ENCODE data around the gene MKNK1.
A peak's percentile ranks its signal among the peaks of the same experiment; 100 is the strongest.
"Not testable (repeated sequence)": the region's sequence is repeated elsewhere in the genome, so short reads cannot be mapped to it uniquely, and the experiment has no call there.

MKNK1 gene

GRCh38 chr1:46603858-46604549, at the start of gene MKNK1:
Gene MKNK1 (minus strand): TSS chr1:46604268. CDS start chr1:46583327, 20,941 bp downstream.
- TF ChIP-seq CTCF (conservative IDR thresholded peaks at IDR 0.05; ENCODE audit: low read depth, low read length), result no peak
- peak within 1 kb of the TSS; percentile 98 for H3K4me3 ChIP-seq (ENCODE audit: low read depth, low read length)
- peak; percentile 96 for DNase-seq (ENCODE audit: low read depth)

DNA sequence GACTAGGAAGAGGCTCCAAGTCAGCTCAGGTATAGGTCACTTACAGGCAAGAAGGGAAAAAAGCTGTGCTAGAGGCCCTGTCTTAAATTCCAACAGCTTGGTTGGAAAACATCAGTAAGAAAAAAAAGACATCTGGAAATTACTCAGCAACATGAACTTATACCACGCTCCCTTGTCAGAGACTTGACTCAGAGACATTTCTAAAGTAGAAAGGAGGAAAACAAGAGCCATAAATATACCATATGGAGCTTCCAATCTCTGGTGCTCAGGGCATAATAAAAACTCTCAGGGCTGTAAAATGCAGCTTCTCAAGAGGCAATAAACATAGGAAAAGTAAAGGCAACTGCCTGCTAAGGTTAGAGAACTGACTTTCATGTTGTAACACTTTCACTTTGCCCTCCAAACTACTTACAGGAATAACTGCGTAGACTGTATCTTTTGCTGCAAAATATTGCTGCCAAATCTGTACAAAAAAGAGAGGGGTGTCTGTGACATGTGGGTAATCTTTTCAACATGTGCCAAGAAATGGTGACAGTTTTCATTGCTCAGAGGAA, 49.4 kb upstream of the MKNK1 start:
- peak; percentile 43 for DNase-seq (ENCODE audit: low read depth)
- H3K4me3 ChIP-seq (ENCODE audit: low read depth, low read length), result no peak overlapping the region
- no peak for TF ChIP-seq CTCF (conservative IDR thresholded peaks at IDR 0.05; ENCODE audit: low read depth, low read length)

DNA sequence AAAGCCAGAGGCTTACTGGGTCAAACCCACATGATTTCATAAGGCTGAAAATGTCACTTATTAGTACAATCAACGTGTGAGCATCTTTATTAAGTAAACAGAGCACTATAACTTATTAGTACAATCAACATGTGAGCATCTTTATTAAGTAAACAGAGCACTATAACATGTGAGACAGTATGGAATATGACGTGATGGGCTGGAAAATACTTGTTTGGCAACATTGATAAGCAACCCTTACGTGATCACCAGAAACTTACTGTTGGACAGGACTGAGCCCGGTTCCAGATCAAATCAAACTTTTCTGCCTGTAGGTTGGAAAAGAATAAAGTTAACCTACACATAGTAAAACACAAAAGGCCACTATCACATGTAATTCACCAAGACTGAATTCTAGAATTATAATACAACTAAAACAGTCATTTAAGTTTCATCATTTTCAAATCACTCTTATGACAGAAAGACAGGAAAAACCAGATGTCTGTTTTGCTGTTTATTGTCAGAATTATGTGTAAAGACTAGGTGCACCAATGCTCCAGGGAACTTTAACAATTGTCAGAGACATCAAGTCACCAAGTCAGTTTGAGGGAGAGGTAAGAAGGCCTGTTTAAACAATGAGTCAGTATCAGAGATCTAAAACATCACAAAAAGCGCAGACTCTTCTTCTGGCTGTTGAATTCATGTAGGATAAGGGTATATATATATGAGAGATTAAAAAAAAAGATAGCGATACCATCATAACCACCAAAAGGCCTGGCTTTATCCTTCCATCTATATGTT, 48.4 kb upstream of the MKNK1 start:
- TF ChIP-seq CTCF (conservative IDR thresholded peaks at IDR 0.05; ENCODE audit: low read depth, low read length), result no peak
- no peak overlapping the region for H3K4me3 ChIP-seq (ENCODE audit: low read depth, low read length)
- no peak for DNase-seq (ENCODE audit: low read depth)

GRCh38 chr1:46651152-46651551, 47.1 kb upstream of the MKNK1 start:
- H3K4me3 ChIP-seq (ENCODE audit: low read depth, low read length); DNase-seq (ENCODE audit: low read depth): not testable (repeated sequence)

DNA sequence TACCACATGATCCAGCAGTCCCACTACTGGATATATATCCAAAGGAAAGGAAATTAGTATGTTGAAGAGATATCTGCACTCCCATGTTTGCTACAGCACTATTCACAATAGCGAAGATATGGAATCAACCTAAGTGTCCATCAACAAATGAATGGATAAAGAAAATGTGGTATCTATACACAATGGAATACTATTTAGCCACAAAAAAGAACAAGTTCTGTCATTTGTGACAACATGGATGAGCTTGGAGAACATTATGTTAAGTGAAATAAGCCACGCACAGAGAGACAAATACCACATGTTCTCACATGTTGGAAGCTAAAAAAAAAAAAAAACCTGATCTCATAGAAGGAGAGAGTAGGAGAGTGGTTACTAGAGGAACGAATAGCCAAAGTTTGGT, 46.4 kb upstream of the MKNK1 start:
- DNase-seq (ENCODE audit: low read depth), result no peak
- no peak for TF ChIP-seq CTCF (conservative IDR thresholded peaks at IDR 0.05; ENCODE audit: low read depth, low read length)
- H3K4me3 ChIP-seq (ENCODE audit: low read depth, low read length), result no peak overlapping the region

DNA sequence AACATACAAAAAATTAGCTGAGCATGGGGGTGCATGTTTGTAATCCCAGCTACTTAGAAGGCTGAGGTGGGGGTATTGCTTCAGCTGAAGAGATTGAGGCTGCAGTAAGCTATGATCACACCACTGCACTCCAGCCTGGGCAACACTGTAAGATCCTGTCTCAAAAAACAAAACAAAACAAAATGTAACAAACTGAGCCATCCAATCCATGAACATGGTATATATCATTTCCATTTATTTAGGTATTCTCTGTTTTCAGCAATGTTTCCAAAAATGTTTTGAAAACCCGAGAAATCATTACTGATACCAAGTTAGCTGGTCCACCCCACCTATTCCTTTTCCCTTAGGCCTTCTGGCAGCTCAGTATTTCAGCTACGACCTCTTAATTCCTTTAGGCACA, 45.7 kb upstream of the MKNK1 start:
- no peak for DNase-seq (ENCODE audit: low read depth)
- no peak overlapping the region for H3K4me3 ChIP-seq (ENCODE audit: low read depth, low read length)
- TF ChIP-seq CTCF (conservative IDR thresholded peaks at IDR 0.05; ENCODE audit: low read depth, low read length), result no peak

DNA sequence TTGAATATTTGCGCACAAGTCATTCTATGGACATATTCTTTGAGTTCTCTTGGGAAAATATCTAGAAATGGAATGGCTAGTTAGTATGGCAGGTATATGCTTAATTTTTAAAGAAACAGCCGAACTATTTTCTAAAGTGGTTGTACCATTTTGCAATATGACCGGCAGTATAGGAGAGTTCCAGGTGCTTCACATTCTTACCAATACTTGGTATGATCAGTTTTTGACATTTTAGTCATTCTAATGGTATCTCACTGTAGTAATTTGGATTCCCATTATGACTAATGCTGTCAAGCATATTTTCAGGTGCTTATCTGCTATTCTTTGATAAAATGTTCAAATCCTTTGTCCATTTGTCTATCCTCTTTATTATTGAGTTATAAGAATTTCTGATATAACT, 43.5 kb upstream of the MKNK1 start:
- no peak for DNase-seq (ENCODE audit: low read depth)
- no peak overlapping the region for H3K4me3 ChIP-seq (ENCODE audit: low read depth, low read length)
- TF ChIP-seq CTCF (conservative IDR thresholded peaks at IDR 0.05; ENCODE audit: low read depth, low read length), result no peak
